Activated gamma-delta T cell (primary cell): Measurements from ENCODE around the gene TBXAS1.

Experiments
- DNase-seq: peaks from one replicate; lab custom pipeline; 2025; lab: John Stamatoyannopoulos, UW

TBXAS1 gene

GRCh38 chr7:140024585-140024984, 195.5 kb downstream of the TBXAS1 start:
- no peak for DNase-seq

GRCh38 chr7:140025241-140025640, 196.2 kb downstream of the TBXAS1 start:
- no peak for DNase-seq

- no peak for DNase-seq
These were observed 196.9 kb downstream of the TBXAS1 start for GRCh38 chr7:140025814-140026433.

- DNase-seq, result no peak
These were observed 197.9 kb downstream of the TBXAS1 start for GRCh38 chr7:140026935-140027334.

- no peak for DNase-seq
These were observed 198.8 kb downstream of the TBXAS1 start for GRCh38 chr7:140027858-140028257.

- DNase-seq, result no peak
These were observed 199.2 kb downstream of the TBXAS1 start for GRCh38 chr7:140028311-140028710.

- no peak for DNase-seq
These were observed 200.0 kb downstream of the TBXAS1 start for GRCh38 chr7:140029072-140029471.

- no peak for DNase-seq
These were observed 202.3 kb downstream of the TBXAS1 start for GRCh38 chr7:140031364-140031763.

- DNase-seq, result no peak
These were observed 204.0 kb downstream of the TBXAS1 start for GRCh38 chr7:140033036-140033435.

- no peak for DNase-seq
These were observed 204.8 kb downstream of the TBXAS1 start for GRCh38 chr7:140033779-140034363.

GRCh38 chr7:140034421-140034820, 205.4 kb downstream of the TBXAS1 start:
- no peak for DNase-seq

GRCh38 chr7:140035400-140036223, 206.5 kb downstream of the TBXAS1 start:
- DNase-seq, result no peak

- no peak for DNase-seq
These were observed 207.3 kb downstream of the TBXAS1 start for GRCh38 chr7:140036224-140036962.

- no peak for DNase-seq
These were observed 210.0 kb downstream of the TBXAS1 start for GRCh38 chr7:140039066-140039465.

GRCh38 chr7:140039896-140040295, 210.8 kb downstream of the TBXAS1 start:
- no peak for DNase-seq

GRCh38 chr7:140041659-140042385, 212.8 kb downstream of the TBXAS1 start:
- DNase-seq, result no peak

- no peak for DNase-seq
These were observed 213.3 kb downstream of the TBXAS1 start for GRCh38 chr7:140042386-140042670.

- DNase-seq, result no peak
These were observed 215.2 kb downstream of the TBXAS1 start for GRCh38 chr7:140044251-140044650.

- no peak for DNase-seq
These were observed 216.6 kb downstream of the TBXAS1 start for GRCh38 chr7:140045697-140046096.

GRCh38 chr7:140047197-140047596, 218.1 kb downstream of the TBXAS1 start:
- no peak for DNase-seq

GRCh38 chr7:140048138-140048537, 219.1 kb downstream of the TBXAS1 start:
- DNase-seq, result no peak

GRCh38 chr7:140048989-140049338, 219.9 kb downstream of the TBXAS1 start:
- DNase-seq, result no peak
